Subcutaneous preadipocyte (primary cell): ENCODE data around the gene DCP2. TPM values are rescaled to one million over a fixed set of nuclear protein-coding genes. Genes with fewer than 3 reads are reported as not detected.

Experiments used
- total RNA-seq: library from RNA; depleted of rRNA; stranded (reverse); fragments of >200 nt; gene quantifications from 2 replicates; pipeline ENCODE4 v1.2.3, GENCODE V29; 2012

Gene DCP2
- 15.1 and 20.5 TPM in 2 replicates for total RNA-seq

GRCh38 chr5:112976432-112977309 is at the start of gene DCP2:
Gene DCP2 (plus strand): TSS chr5:112976798. CDS start chr5:112976934, 136 bp downstream.

Other genes with a start within 250 kb of the DCP2 start
- gene APC, start 238.9 kb upstream of the DCP2 start, total RNA-seq: 46.3 and 58.5 TPM in 2 replicates
- 34.8 and 34.9 TPM in 2 replicates for gene SRP19, start 115.5 kb upstream of the DCP2 start, total RNA-seq
- 35.6 and 46.7 TPM in 2 replicates for gene REEP5, start 54.6 kb upstream of the DCP2 start, total RNA-seq